H9 (cell line): Measurements from ENCODE around the gene PUDP. TPM values are rescaled to one million over a fixed set of nuclear protein-coding genes. Genes with fewer than 3 reads are reported as not detected.
A peak's percentile ranks its signal among the peaks of the same experiment; 100 is the strongest.

Source experiments
- DNase-seq: peaks from one replicate; pipeline ENCODE4 v3.0.0-alpha.2; 2017
- H2AFZ ChIP-seq: one replicate; pipeline ENCODE4 v1.6.1; 2013; ENCODE audit warnings: mild to moderate bottlenecking, low read length, control low read depth, moderate library complexity
- H2AK5ac ChIP-seq: 2 replicates; pipeline ENCODE4 v1.6.1; 2013; ENCODE audit warnings: low read length, control low read depth, mixed read lengths; ENCODE audit not compliant: insufficient read length
- H2BK120ac ChIP-seq: one replicate; pipeline ENCODE4 v1.6.1; 2013; ENCODE audit warnings: low read depth, mild to moderate bottlenecking, low read length, control low read depth, inconsistent platforms; ENCODE audit not compliant: poor library complexity, severe bottlenecking
- H2BK12ac ChIP-seq: 2 replicates; pipeline ENCODE4 v1.6.1; 2013; ENCODE audit warnings: low read length, control low read depth, mixed read lengths, low read depth; ENCODE audit not compliant: insufficient read length
- H2BK15ac ChIP-seq: 2 replicates; pipeline ENCODE4 v1.6.1; 2013; ENCODE audit warnings: low read depth, low read length, control low read depth
- H2BK20ac ChIP-seq: one replicate; pipeline ENCODE4 v1.6.1; 2013; ENCODE audit warnings: low read depth, mild to moderate bottlenecking, low read length, control low read depth, inconsistent platforms; ENCODE audit not compliant: poor library complexity, severe bottlenecking
- H2BK5ac ChIP-seq: 2 replicates; pipeline ENCODE4 v1.6.1; 2013; ENCODE audit warnings: low read length, control low read depth, mixed read lengths; ENCODE audit not compliant: insufficient read length
- H3K14ac ChIP-seq: 2 replicates; pipeline ENCODE4 v1.6.1; 2013; ENCODE audit warnings: low read length, control low read depth; ENCODE audit not compliant: insufficient read depth
- H3K18ac ChIP-seq: 2 replicates; pipeline ENCODE4 v1.6.1; 2013; ENCODE audit warnings: low read depth, mild to moderate bottlenecking, mixed read lengths, low read length, control low read depth; ENCODE audit not compliant: insufficient read length
- H3K23ac ChIP-seq: 2 replicates; pipeline ENCODE4 v1.6.1; 2013; ENCODE audit warnings: low read length, control low read depth, mixed read lengths, low read depth; ENCODE audit not compliant: insufficient read length
- H3K23me2 ChIP-seq: 2 replicates; pipeline ENCODE4 v1.6.1; 2013; ENCODE audit warnings: low read depth, mild to moderate bottlenecking, mixed read lengths, low read length, control low read depth; ENCODE audit not compliant: insufficient read length, poor library complexity, severe bottlenecking
- H3K27ac ChIP-seq: 2 replicates; pipeline ENCODE4 v1.5.1; 2013; ENCODE audit warnings: low read length, control low read depth, mixed read lengths, low read depth; ENCODE audit not compliant: insufficient read length
- H3K27me3 ChIP-seq: 2 replicates; pipeline ENCODE4 v1.6.1; 2013; ENCODE audit warnings: low read length, control low read depth, inconsistent platforms; ENCODE audit not compliant: insufficient read depth
- H3K4ac ChIP-seq: 2 replicates; pipeline ENCODE4 v1.6.1; 2013; ENCODE audit warnings: low read depth, mild to moderate bottlenecking, control low read depth, inconsistent platforms, low read length, moderate library complexity
- H3K4me1 ChIP-seq: 2 replicates; pipeline ENCODE4 v1.6.1; 2013; ENCODE audit warnings: low read length, control low read depth, inconsistent platforms; ENCODE audit not compliant: insufficient read depth
- H3K4me2 ChIP-seq: 2 replicates; pipeline ENCODE4 v1.6.1; 2013; ENCODE audit warnings: low read length, control low read depth, mixed read lengths; ENCODE audit not compliant: insufficient read length, insufficient read depth
- H3K56ac ChIP-seq: 2 replicates; pipeline ENCODE4 v1.6.1; 2013; ENCODE audit warnings: low read depth, mild to moderate bottlenecking, mixed read lengths, low read length, control low read depth; ENCODE audit not compliant: insufficient read length
- H3K79me1 ChIP-seq: 2 replicates; pipeline ENCODE4 v1.6.1; 2013; ENCODE audit warnings: low read depth, mild to moderate bottlenecking, moderate library complexity, low read length, control low read depth, inconsistent platforms; ENCODE audit not compliant: insufficient read depth, poor library complexity, severe bottlenecking
- H3K79me2 ChIP-seq: 2 replicates; pipeline ENCODE4 v1.6.1; 2013; ENCODE audit warnings: low read length, control low read depth, inconsistent platforms; ENCODE audit not compliant: insufficient read depth
- H3K9ac ChIP-seq: 2 replicates; pipeline ENCODE4 v1.6.1; 2013; ENCODE audit warnings: low read length, control low read depth, mixed read lengths; ENCODE audit not compliant: insufficient read length; ENCODE audit errors: extremely low read depth
- H3K9me3 ChIP-seq: one replicate; pipeline ENCODE4 v1.6.1; 2013; ENCODE audit warnings: low read depth, low read length, inconsistent platforms; ENCODE audit not compliant: control insufficient read depth
- H3T11ph ChIP-seq: one replicate; pipeline ENCODE4 v1.6.1; 2013; ENCODE audit warnings: mild to moderate bottlenecking, low read length, control low read depth, inconsistent platforms
- H4K20me1 ChIP-seq: one replicate; pipeline ENCODE4 v1.6.1; 2013; ENCODE audit not compliant: control insufficient read depth, insufficient read length, insufficient read depth
- H4K5ac ChIP-seq: 2 replicates; pipeline ENCODE4 v1.6.1; 2013; ENCODE audit warnings: low read depth, mild to moderate bottlenecking, mixed read lengths, low read length, control low read depth; ENCODE audit not compliant: insufficient read length
- H4K8ac ChIP-seq: replicated peaks from 2 replicates; pipeline ENCODE4 v1.6.1; 2013; ENCODE audit warnings: low read length, control low read depth, mixed read lengths, low read depth; ENCODE audit not compliant: insufficient read length
- H4K91ac ChIP-seq: 2 replicates; pipeline ENCODE4 v1.6.1; 2013; ENCODE audit warnings: low read depth, mild to moderate bottlenecking, moderate library complexity, mixed read lengths, low read length, control low read depth; ENCODE audit not compliant: insufficient read length
- H3K27ac Mint-ChIP-seq, 3 experiments: 2 replicates in 2 of 3; 3 replicates in 1 of 3; pipeline ENCODE4 v1.8.0; 2020 to 2021; ENCODE audit warnings: mixed read lengths in 3 of 3, mild to moderate bottlenecking in 1 of 3, moderate library complexity in 1 of 3
- H3K27me3 Mint-ChIP-seq: 2 replicates; pipeline ENCODE4 v1.8.0; 2021; ENCODE audit warnings: low read depth, mild to moderate bottlenecking, moderate library complexity, mixed read lengths
- H3K36me3 Mint-ChIP-seq, 3 experiments: 2 replicates in 2 of 3; 3 replicates in 1 of 3; pipeline ENCODE4 v1.8.0; 2020 to 2021; ENCODE audit warnings: low read depth in 3 of 3, mixed read lengths in 3 of 3; ENCODE audit not compliant: insufficient read depth in 1 of 3
- H3K4me1 Mint-ChIP-seq, 2 experiments: 2 replicates each; pipeline ENCODE4 v1.8.0; 2020; ENCODE audit warnings: mixed read lengths in 2 of 2
- H3K4me3 Mint-ChIP-seq, 2 experiments: 2 replicates in 1 of 2; 3 replicates in 1 of 2; pipeline ENCODE4 v1.8.0; 2020 to 2021; ENCODE audit warnings: mild to moderate bottlenecking in 2 of 2, mixed read lengths in 2 of 2, moderate library complexity in 1 of 2
- H3K9me3 Mint-ChIP-seq, 2 experiments: 2 replicates in 1 of 2; 3 replicates in 1 of 2; pipeline ENCODE4 v1.8.0; 2020; ENCODE audit warnings: mild to moderate bottlenecking in 2 of 2, mixed read lengths in 2 of 2, moderate library complexity in 1 of 2
- WGBS: extraction: QIAGEN DNeasy Blood & Tissue Kit; methylation state at CpG from one replicate; pipeline ENCODE4 v1.1.7; 2013; ENCODE audit warnings: missing lambda C conversion rate, low lambda C conversion rate, mixed read lengths; ENCODE audit not compliant: insufficient read length; ENCODE audit errors: extremely low coverage; 5-methylcytosine and 5-hydroxymethylcytosine counted together
- total RNA-seq: library from RNA; stranded (reverse); gene quantifications from 2 replicates; pipeline ENCODE4 v1.2.1, GENCODE V29; 2021
- TF ChIP-seq, protein P1 (sequence below): fragments of 200-600 bp; sonication (generic); conservative IDR thresholded peaks from 3 replicates; pipeline ENCODE4 v1.8.0; 2021; ENCODE audit warnings: antibody characterized with exemption, mild to moderate bottlenecking

Gene PUDP
- total RNA-seq, 1 experiment from 2014 or later = 46.3 TPM

GRCh38 chrX:7077241-7078230 is 70.4 kb downstream of the PUDP start:
- H2BK15ac ChIP-seq = no peak overlapping the region
- no peak overlapping the region for H3K27ac ChIP-seq
- no peak overlapping the region for H3K4me2 ChIP-seq
- H3K4ac ChIP-seq = no peak overlapping the region
- no peak overlapping the region for H4K91ac ChIP-seq
- H2AFZ ChIP-seq = no peak overlapping the region
- H3K9me3 Mint-ChIP-seq = no peaks in the 10 kb centered on the region
- no CpG with 5 or more reads among the region's 23 CpGs for WGBS
- H3K4me1 ChIP-seq = peaks cover 6% of the 10 kb centered on the region; the same call in 1 of the 2 replicates
- H3K56ac ChIP-seq = no peak overlapping the region
- no peaks in the 10 kb centered on the region for H3K27me3 ChIP-seq
- H3K14ac ChIP-seq = 0 out of 2 replicates have a peak overlapping the region, but pooled peaks have one; percentile 42
- no peaks in the 10 kb centered on the region for H3K79me2 ChIP-seq
- H2BK120ac ChIP-seq = no peak overlapping the region
- H3K27ac Mint-ChIP-seq = peak overlapping the region; percentile 26 to 81 (median 61); a peak in 4 of 7 replicates
- no peak overlapping the region for H2BK20ac ChIP-seq
- H3K18ac ChIP-seq = no peak overlapping the region
- H4K20me1 ChIP-seq = no peaks in the 10 kb centered on the region
- peaks cover 7 to 10% (median 9%) of the 10 kb centered on the region in 3 experiments; a peak in 5 of 7 replicates for H3K36me3 Mint-ChIP-seq
- H3K4me1 Mint-ChIP-seq = peaks cover 21 to 26% of the 10 kb centered on the region in 2 experiments
- no peaks in the 10 kb centered on the region for H3K27me3 Mint-ChIP-seq
- no peak overlapping the region for H2BK5ac ChIP-seq
- TF ChIP-seq, protein P1, sequence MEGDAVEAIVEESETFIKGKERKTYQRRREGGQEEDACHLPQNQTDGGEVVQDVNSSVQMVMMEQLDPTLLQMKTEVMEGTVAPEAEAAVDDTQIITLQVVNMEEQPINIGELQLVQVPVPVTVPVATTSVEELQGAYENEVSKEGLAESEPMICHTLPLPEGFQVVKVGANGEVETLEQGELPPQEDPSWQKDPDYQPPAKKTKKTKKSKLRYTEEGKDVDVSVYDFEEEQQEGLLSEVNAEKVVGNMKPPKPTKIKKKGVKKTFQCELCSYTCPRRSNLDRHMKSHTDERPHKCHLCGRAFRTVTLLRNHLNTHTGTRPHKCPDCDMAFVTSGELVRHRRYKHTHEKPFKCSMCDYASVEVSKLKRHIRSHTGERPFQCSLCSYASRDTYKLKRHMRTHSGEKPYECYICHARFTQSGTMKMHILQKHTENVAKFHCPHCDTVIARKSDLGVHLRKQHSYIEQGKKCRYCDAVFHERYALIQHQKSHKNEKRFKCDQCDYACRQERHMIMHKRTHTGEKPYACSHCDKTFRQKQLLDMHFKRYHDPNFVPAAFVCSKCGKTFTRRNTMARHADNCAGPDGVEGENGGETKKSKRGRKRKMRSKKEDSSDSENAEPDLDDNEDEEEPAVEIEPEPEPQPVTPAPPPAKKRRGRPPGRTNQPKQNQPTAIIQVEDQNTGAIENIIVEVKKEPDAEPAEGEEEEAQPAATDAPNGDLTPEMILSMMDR = no peak
- H4K8ac ChIP-seq = no peak overlapping the region
- no peak overlapping the region for H4K5ac ChIP-seq
- H3K79me1 ChIP-seq = no peaks in the 10 kb centered on the region
- H3K23ac ChIP-seq = no peak overlapping the region
- no peak overlapping the region for H2BK12ac ChIP-seq
- H3K23me2 ChIP-seq = no peaks in the 10 kb centered on the region
- no peaks in the 10 kb centered on the region for H3K9me3 ChIP-seq
- no peak overlapping the region for H3K9ac ChIP-seq
- no peak overlapping the region for H3K4me3 Mint-ChIP-seq
- no peak overlapping the region for H2AK5ac ChIP-seq
- no peak overlapping the region for H3T11ph ChIP-seq
- DNase-seq = no peak
